DND-41 (cell line): ENCODE results near the gene BRF1.
A peak's percentile ranks its signal among the peaks of the same experiment; 100 is the strongest.

Experiments used
- ATAC-seq: fragments of 200-7000 bp; cut with Tn5 transposase; 3 replicates; pipeline ENCODE4 v1.9.1; 2021; ENCODE audit warnings: low read depth; ENCODE audit not compliant: insufficient read depth
- DNase-seq: peaks from one replicate; pipeline ENCODE4 v3.0.0-alpha.2; 2020
- H2AFZ ChIP-seq: 2 replicates; pipeline ENCODE4 v1.6.0; 2012; ENCODE audit warnings: low read depth, low read length
- H3K27ac ChIP-seq: 2 replicates; pipeline ENCODE4 v1.5.1; 2012; ENCODE audit warnings: low read length, inconsistent platforms
- H3K27me3 ChIP-seq: fragments of 200-600 bp; sonication (generic); 2 replicates; pipeline ENCODE4 v1.6.0; 2012; ENCODE audit warnings: low read length, mild to moderate bottlenecking, inconsistent platforms; ENCODE audit not compliant: insufficient read depth, poor library complexity
- H3K36me3 ChIP-seq: 2 replicates; pipeline ENCODE4 v1.5.1; 2012; ENCODE audit warnings: low read length, inconsistent platforms; ENCODE audit not compliant: insufficient read depth
- H3K4me1 ChIP-seq: 2 replicates; pipeline ENCODE4 v1.5.1; 2012; ENCODE audit warnings: mild to moderate bottlenecking, low read length; ENCODE audit not compliant: insufficient read depth
- H3K4me2 ChIP-seq: 2 replicates; pipeline ENCODE4 v1.6.0; 2012; ENCODE audit warnings: mild to moderate bottlenecking, moderate library complexity, low read length, inconsistent platforms; ENCODE audit not compliant: insufficient read depth
- H3K4me3 ChIP-seq, 2 experiments: fragments of 200-600 bp in 1 of 2; shearing (Covaris generic) in 1 of 2; 2 replicates each; pipeline ENCODE4 v1.5.1; 2012 to 2016; ENCODE audit warnings: inconsistent platforms in 2 of 2, low read length in 2 of 2, mild to moderate bottlenecking in 2 of 2, low read depth in 1 of 2, moderate library complexity in 1 of 2
- H3K79me2 ChIP-seq: 2 replicates; pipeline ENCODE4 v1.6.0; 2012; ENCODE audit warnings: low read length, inconsistent platforms; ENCODE audit not compliant: insufficient read depth
- H3K9ac ChIP-seq: 2 replicates; pipeline ENCODE4 v1.6.0; 2012; ENCODE audit warnings: low read depth, mild to moderate bottlenecking, inconsistent platforms, low read length, moderate library complexity
- H3K9me3 ChIP-seq: 2 replicates; pipeline ENCODE4 v1.5.1; 2012; ENCODE audit warnings: low read length, moderate library complexity, mild to moderate bottlenecking, inconsistent platforms; ENCODE audit not compliant: insufficient read depth, severe bottlenecking
- H4K20me1 ChIP-seq: 2 replicates; pipeline ENCODE4 v1.6.0; 2012; ENCODE audit warnings: low read length; ENCODE audit not compliant: insufficient read depth
- CTCF ChIP-seq: IDR thresholded peaks from 2 replicates; pipeline ENCODE4 v1.5.1; 2012; ENCODE audit warnings: borderline replicate concordance, low read length, moderate library complexity, mild to moderate bottlenecking; ENCODE audit not compliant: poor library complexity, severe bottlenecking; ENCODE audit errors: extremely low read depth
- EZH2 ChIP-seq: IDR thresholded peaks from 3 replicates; pipeline ENCODE4 v1.6.1; 2012; ENCODE audit warnings: borderline replicate concordance, low read depth, mild to moderate bottlenecking, moderate library complexity, low read length, inconsistent platforms; ENCODE audit not compliant: severe bottlenecking

BRF1 gene

GRCh38 chr14:105267820-105268548 lies 32.8 kb downstream of the BRF1 start:
- Histone ChIP-seq H2AFZ (no peak overlapping the region), H3K9ac (no peak overlapping the region), H3K4me2 (no peak overlapping the region), H3K27ac (no peak overlapping the region), H3K4me3 (no peak overlapping the region), H3K79me2 (peaks cover 39% of the 10 kb centered on the region), H3K4me1 (no peaks in the 10 kb centered on the region), H3K9me3 (no peaks in the 10 kb centered on the region), H4K20me1 (peaks cover 45% of the 10 kb centered on the region), H3K27me3 (no peaks in the 10 kb centered on the region), H3K36me3 (peaks cover 23% of the 10 kb centered on the region)
- ATAC-seq = no peak
- no peak for DNase-seq
- TF ChIP-seq CTCF = peak; percentile 12
- no peak for TF ChIP-seq EZH2

- ATAC-seq (no peak), DNase-seq (no peak)
- H3K27ac ChIP-seq = no peak overlapping the region
- H3K9me3 ChIP-seq = no peaks in the 10 kb centered on the region
- H2AFZ ChIP-seq = no peak overlapping the region
- H3K9ac ChIP-seq = no peak overlapping the region
- H3K27me3 ChIP-seq = no peaks in the 10 kb centered on the region
- H3K4me3 ChIP-seq = no peak overlapping the region
- peaks cover 12% of the 10 kb centered on the region; the same call in 1 of the 2 replicates for H4K20me1 ChIP-seq
- no peak overlapping the region for H3K4me2 ChIP-seq
- TF ChIP-seq CTCF (no peak), EZH2 (no peak)
- no peaks in the 10 kb centered on the region for H3K4me1 ChIP-seq
- peaks cover 8% of the 10 kb centered on the region for H3K79me2 ChIP-seq
- H3K36me3 ChIP-seq = peaks cover 19% of the 10 kb centered on the region
These were observed 39.0 kb downstream of the BRF1 start for GRCh38 chr14:105261781-105262180.

GRCh38 chr14:105260959-105261358 lies 39.8 kb downstream of the BRF1 start:
- H3K36me3 ChIP-seq = peaks cover 24% of the 10 kb centered on the region
- ATAC-seq = no peak
- H2AFZ ChIP-seq = no peak overlapping the region
- H3K4me2 ChIP-seq = no peak overlapping the region
- H3K79me2 ChIP-seq = peaks cover 12% of the 10 kb centered on the region
- peaks cover 17% of the 10 kb centered on the region; the same call in 1 of the 2 replicates for H4K20me1 ChIP-seq
- H3K9ac ChIP-seq = no peak overlapping the region
- no peak overlapping the region for H3K4me3 ChIP-seq
- H3K9me3 ChIP-seq = no peaks in the 10 kb centered on the region
- H3K27me3 ChIP-seq = no peaks in the 10 kb centered on the region
- no peak for DNase-seq
- TF ChIP-seq EZH2 (no peak), CTCF (no peak)
- H3K27ac ChIP-seq = no peak overlapping the region
- no peaks in the 10 kb centered on the region for H3K4me1 ChIP-seq
